ENCODE measurements around the gene MEF2D.

The MEF2D gene

GRCh38 chr1:156499842-156500542 lies 583 bp downstream of the MEF2D start:
- DNase-seq (ENCODE audit: low read depth), result peak; percentile 40

DNA sequence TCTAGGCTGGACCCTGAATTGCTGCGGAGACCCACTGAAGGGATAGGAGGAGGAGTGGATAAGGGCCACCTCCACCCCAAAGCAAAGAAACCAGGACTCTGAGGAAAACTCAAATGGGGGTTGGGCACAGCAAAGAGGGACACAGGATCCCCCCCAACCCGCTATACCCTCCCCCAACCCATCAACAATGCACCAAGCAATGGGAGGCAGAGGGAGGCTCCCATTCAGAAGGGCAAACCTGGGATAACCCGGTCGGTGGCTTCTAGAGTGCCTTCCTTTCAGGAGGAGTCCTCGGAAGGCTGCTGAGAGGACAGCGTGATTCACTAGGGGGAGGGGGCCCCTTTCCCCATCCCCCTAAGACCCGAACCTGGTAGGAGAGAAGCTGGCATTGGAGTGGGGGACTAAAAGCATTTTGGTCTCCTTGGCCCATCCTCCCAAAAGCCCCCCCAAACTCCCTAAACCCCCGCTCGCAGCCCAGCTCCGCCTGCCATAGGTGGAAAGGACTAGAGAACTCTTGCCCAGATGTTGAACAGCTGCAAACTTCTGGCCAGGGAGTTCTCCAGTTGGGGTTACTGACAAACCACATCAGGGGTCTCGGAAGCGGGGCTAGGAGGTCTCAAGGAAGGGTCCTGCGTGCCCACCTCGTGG lies 1.3 kb downstream of the MEF2D start:
- DNase-seq (ENCODE audit: low read depth), result peak; percentile 39

DNA sequence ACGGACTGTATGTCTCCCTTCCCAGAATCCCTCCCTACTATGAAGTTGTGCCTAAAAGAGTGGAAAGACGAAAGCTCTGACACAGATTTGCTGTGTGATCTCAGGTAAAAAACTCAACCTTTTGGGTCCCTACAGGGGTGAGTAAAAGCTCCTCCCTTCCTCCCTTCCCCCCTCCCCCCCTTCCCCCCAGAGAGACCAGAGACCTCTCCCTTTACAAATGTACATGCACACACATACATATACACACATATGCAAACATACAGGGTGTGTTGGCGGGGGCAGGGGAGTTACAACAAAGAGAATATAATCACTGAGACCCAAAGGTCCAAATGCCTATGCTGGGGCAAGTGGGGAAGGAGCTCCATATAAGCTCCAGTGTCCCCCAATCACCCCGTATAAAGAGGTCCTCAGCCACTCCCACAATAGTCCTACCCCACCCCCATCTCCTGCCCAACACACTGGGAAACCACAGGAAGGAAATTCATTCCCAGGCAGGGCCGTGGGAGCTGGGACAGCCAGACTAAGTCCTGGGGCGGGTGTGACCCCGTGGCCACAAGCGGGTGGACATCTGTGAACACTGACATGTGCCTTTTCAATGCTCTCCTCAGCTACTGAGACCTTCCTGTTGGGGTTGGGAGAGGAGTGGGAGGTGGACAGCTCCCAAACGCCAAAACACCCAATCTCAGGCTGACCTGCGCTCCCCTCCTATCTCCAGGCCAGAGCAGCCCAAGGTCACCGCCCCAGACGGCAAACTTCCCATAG lies 2.0 kb downstream of the MEF2D start:
- DNase-seq (ENCODE audit: low read depth), result peak; percentile 89

DNA sequence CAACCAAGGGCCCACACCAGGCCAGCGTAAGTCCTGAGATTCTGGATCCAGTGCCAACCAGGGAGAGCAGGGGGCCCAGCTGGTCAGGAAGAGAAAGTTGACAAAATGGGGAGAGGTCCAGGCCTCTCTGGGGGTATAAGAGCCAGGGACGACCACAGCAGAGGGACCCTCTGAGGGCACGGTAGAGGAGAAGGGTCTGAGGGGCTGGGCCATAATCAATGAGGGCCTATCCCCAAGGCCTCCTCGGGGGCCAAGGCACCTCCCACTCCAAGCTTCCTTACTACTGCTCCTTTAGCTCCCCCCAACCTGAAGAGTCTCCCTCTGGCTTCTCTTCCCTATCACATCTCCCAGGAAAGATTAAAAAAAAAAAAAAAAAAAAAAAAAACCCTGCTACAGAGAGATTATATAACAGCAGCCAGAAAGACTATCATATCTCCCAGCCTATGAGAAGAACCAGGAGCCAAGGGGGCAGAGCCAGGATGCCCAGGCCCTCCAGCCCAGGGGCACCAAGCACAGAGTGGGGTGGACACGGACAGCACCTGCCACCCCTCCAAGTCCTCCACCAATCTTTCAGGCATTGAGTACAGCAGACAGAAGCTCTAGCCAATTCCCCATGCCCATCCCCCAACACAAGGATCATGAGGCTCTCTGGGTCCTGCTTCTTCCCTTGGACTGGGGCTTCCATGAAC lies 2.7 kb downstream of the MEF2D start:
- peak; percentile 34 for DNase-seq (ENCODE audit: low read depth)

DNA sequence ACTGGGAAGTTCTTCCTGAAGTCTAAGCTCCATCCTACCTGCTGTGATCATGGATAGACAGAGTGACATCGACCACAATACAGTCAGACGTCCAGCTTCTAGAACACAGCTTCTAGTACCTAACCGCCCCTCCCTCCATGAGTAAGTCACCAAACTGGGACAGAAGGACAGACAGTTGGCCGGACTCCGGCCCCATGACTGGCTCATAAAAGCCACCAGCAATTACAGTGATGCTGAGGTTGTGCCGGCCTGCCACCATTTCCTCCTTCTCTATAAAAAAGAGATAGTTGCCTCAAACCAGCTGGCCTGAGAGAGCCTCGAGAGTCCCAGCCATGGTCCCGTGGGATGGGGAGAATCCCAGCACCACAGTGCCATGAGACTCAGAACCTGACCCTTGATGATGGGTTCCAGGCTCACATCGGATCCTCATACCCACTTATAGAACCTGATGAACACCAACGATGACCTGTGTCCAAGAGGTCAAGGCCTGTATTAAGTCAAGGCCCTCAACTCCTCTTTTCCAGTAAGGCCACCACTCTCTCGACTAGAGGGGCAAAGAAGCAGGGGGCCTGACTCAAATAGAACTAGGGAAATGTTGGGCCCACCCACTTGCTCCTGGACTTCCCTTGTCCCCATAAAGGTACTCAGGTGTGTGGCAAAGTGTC lies 3.4 kb downstream of the MEF2D start:
- DNase-seq (ENCODE audit: low read depth), result peak; percentile 85

- peak; percentile 44 for DNase-seq (ENCODE audit: low read depth)
Measured at GRCh38 chr1:156496211-156496761, 4.3 kb downstream of the MEF2D start.

DNA sequence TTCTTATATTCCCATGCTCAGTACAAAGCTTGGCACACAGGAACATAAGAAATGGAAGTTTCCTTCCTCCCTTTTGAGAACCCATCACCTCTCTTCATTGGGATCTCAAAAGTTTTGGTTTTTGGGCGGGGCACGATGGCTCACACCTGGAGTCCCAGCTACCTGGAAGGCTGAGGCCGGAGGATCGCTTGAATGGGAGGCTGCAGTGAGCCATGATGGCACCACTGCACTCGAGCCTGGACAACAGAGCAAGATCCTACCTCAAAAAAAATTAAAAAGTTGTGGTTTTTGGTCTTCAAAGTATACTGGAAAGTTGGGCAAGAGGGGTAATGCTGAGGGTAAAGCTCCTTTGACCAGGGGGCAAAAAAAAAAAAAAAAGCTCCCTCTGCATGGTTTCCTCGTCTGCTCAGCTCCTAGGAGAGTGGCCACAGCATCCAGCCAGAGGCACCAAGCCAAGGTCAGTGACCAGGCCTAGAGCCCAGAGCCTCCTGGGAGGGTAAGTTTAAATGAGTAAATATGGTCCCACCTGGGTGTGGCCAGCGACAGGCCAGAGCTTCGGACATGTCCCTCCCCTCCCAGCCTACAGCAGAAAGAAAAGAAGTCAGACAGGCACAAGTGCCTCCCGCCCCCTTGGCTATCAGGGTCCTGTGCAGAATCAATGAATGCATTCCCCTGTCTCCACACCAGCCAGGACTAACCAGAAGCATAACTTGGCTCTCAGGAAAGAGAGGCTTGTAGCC lies 5.0 kb downstream of the MEF2D start:
- no peak for DNase-seq (ENCODE audit: low read depth)

DNA sequence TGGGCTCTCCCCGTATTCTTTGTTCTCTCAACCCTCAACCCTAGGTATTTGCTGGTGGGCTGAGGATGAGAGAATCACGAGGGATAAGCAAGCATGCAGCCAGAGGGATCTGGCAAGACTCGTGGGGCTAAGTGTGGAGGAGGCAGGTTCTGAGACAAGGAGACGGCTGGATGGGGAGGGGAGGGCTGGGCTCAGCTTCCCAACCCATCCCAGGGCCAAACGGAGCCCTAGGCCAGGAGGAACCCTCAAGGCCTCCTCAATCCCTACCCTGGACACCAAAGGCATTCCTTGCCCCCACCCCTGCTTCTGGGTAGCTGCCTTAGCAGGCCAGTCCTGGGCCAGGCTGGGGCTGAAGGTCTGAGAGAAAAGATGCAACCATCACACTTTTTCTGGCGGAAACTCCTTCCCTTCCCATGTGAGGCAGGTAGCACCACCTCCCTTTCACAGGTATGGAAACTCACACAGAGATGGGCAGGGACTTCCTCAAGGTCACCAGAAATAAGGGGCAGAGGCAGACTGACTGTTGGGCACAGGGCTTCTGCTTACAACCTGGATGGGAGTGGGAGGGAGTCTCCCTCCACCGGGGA lies 6.2 kb downstream of the MEF2D start:
- no peak for DNase-seq (ENCODE audit: low read depth)

DNA sequence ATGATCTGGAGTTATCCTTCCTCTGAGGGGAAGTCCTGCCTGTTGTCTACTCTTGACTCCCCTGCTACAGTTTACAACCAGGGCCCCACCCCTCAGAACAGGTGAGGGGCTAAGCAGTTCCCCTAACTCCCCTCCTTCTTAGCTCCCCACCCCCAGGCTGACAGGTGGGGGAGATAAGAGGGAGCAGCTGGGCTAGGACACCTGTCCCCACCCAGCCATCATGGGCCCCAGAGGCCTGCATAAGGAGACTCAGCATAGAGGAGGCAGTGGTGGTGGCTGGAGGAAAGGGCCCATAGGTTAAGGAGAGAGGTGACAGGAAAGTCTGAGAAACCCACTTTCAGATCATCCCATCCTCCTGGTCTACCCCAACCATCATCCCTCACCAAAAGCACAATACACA lies 6.8 kb downstream of the MEF2D start:
- no peak for DNase-seq (ENCODE audit: low read depth)

GRCh38 chr1:156493154-156493631 lies 7.4 kb downstream of the MEF2D start:
- DNase-seq (ENCODE audit: low read depth), result no peak

GRCh38 chr1:156492591-156493080 lies 7.9 kb downstream of the MEF2D start:
- peak; percentile 41 for DNase-seq (ENCODE audit: low read depth)

GRCh38 chr1:156492013-156492590 lies 8.5 kb downstream of the MEF2D start:
- DNase-seq (ENCODE audit: low read depth), result no peak

DNA sequence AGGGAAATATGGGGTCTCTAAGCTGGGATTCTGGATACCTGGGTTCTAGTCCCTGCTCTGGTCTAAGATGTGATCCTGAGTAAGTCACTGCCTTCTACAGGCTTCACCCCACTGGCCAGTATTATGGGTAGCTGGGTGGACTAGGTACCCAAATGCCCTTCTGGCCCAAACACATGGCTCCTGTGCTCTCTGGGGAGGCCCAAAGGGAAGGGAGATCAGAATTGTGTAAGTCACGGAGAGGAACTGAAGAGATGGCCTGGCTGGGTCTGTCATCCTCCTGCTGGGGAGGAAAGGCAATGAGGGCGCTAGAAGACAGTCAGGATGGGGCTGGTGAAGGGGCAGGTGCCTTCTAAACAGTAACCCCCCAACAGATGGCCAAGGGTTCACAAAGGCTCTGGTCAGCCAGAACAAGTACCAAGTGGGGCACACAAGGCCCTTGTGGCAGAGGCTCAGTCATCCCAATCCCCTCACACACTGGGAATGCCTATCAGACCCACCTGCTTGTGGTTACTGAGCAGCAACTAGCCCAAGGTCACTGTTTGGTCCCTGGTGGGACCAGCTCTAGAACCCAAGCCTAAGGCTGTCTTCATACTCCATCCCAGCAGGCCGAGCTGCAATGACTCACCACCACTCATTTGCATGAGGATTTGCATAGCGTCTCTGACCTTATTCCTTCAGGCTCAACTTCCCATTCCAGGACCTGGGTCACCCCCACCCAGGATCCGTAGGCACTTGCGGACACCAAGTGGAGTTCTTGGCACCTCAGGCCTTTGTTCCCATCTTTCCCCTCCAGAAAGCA lies 9.2 kb downstream of the MEF2D start:
- peak; percentile 21 for DNase-seq (ENCODE audit: low read depth)

GRCh38 chr1:156490401-156491032 lies 10.1 kb downstream of the MEF2D start:
- peak; percentile 68 for DNase-seq (ENCODE audit: low read depth)

- DNase-seq (ENCODE audit: low read depth), result no peak
Measured at GRCh38 chr1:156489935-156490293, 10.7 kb downstream of the MEF2D start.

DNA sequence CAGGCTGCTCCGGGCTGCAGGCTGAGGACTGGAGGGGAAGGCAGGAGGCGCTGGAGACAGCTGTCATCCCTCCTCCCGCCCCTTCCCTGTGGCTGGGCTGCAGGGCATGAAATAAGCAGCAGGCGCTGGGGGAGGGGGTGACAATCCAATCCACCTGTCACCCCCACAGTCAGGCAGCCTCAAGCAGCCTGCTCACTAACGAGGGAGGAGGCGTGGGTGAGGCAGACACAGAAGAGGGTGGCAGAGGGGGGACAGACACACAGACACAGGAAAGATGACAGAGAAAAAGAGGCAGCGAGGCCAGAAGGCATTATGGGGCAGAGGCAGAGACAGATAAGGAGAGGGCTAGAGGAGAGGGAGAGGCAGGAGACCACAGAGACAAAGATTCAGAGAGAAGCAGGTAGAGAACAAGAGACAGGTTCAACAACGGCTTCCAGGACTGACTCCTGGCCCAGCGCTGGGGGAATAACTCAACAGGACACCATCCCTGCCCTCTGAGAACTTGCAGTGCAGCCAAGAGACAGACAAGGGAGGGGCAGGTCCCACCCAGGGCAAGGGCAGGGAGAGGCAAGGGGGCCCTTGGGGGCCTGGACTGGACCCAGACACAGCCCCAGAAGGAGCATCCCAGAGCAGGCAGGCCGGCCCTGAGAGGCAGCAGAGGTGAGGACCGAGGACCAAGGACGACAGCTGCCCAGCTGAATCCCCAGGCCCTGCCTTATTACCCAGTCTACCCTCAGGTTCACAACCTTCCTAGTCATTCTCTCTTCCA lies 11.2 kb downstream of the MEF2D start:
- DNase-seq (ENCODE audit: low read depth), result peak; percentile 58

DNA sequence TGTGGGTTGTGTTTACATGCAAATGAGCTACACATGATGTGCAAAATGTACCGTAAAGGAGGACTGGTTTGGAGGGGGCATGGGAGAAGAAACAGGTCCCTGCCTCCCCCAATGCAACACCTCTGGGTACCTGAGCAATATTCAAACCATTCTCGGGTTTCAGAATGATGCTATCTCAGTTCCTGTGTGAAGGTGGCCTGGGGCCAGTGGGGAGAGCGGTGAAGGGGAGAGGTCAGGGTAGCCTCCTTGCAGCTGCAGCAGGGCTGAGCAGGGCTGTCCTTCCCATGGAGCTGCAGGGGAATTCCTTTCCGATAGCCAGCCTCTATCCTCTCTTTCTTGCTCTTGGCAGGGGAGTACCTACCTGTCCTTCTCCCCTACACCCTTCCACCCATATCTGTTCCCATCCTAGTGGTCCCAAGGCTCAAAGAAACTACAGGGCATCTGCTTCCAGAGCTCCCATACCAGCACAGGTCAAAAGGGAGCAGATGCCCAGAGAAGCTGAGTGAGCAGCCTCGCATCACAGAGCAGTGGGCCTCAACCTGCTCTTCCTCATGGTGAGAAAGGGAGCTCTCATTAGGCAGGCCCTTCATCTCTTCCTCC lies 11.9 kb downstream of the MEF2D start:
- DNase-seq (ENCODE audit: low read depth), result no peak

Data from EH (cell line).